Mononuclear cell (primary cell): ENCODE data around the gene ADGRF3. TPM values are rescaled to one million over a fixed set of nuclear protein-coding genes. Genes with fewer than 3 reads are reported as not detected.
"Not testable (repeated sequence)": the region's sequence is repeated elsewhere in the genome, so short reads cannot be mapped to it uniquely, and the experiment has no call there.

Experiments used
- H3K27me3 ChIP-seq: 2 replicates; pipeline ENCODE4 v1.6.0; 2011; ENCODE audit warnings: low read length, control low read depth; ENCODE audit not compliant: insufficient read depth
- H3K4me1 ChIP-seq: 2 replicates; pipeline ENCODE4 v1.5.1; 2011; ENCODE audit warnings: mild to moderate bottlenecking, low read length, control low read depth; ENCODE audit not compliant: insufficient read depth
- H3K4me3 ChIP-seq: 2 replicates; pipeline ENCODE4 v1.5.1; 2011; ENCODE audit warnings: mild to moderate bottlenecking, low read length, moderate library complexity
- H3K9me3 ChIP-seq: 2 replicates; pipeline ENCODE4 v1.5.1; 2011; ENCODE audit warnings: low read depth, mild to moderate bottlenecking, control low read depth, low read length
- total RNA-seq: library from RNA; depleted of rRNA; stranded (reverse); fragments of >200 nt; gene quantifications from one replicate; pipeline ENCODE4 v1.2.3, GENCODE V29; 2012

Gene ADGRF3
- total RNA-seq, 1 donor: 0.31 TPM

DNA sequence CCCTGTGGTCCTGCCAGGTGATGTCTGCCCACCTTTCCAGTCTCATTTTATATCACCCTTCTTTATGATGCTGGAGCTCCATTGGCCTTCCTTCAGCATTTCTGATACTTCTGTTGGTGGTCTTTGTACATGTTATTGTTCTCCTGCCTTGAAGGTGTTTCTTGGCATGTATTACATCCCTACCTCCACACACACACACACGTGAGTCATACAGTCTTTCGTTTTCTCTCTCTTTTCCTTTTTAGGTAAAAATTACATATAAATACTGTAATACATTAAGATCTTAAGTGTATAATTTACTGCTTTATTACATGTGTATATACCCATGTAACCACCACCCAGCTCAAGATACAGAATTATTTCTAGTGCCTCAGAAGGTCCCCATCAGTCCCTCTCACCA, 10.2 kb upstream of the ADGRF3 start:
- Histone ChIP-seq H3K27me3 (no peaks in the 10 kb centered on the region), H3K4me1 (peaks cover 3% of the 10 kb centered on the region)

DNA sequence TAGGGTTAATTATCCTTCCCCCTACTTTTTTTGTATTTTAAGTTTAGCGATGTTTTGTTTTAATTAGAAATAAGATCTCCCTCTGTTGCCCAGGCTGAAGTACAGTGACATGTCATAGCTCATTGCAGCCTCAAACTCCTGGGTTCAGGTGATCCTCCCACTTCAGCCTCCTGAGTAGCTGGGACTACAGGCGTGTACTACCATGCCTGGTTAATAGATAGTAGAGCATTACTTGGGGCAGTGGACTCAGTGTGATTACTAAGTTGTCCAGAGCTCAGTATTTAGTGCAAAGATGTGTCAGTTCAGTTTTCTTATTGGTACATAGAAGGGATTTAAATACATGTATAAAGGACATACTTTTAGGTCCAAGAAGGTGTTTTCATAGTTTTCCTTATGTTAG, 9.5 kb upstream of the ADGRF3 start:
- Histone ChIP-seq H3K4me1 (peaks cover 3% of the 10 kb centered on the region), H3K27me3 (no peaks in the 10 kb centered on the region), H3K9me3 (no peaks in the 10 kb centered on the region), H3K4me3 (no peak overlapping the region)

More for the DNA sequence above, 10.2 kb upstream of the ADGRF3 start:
- no peaks in the 10 kb centered on the region for H3K9me3 ChIP-seq
- H3K4me3 ChIP-seq: no peak overlapping the region

DNA sequence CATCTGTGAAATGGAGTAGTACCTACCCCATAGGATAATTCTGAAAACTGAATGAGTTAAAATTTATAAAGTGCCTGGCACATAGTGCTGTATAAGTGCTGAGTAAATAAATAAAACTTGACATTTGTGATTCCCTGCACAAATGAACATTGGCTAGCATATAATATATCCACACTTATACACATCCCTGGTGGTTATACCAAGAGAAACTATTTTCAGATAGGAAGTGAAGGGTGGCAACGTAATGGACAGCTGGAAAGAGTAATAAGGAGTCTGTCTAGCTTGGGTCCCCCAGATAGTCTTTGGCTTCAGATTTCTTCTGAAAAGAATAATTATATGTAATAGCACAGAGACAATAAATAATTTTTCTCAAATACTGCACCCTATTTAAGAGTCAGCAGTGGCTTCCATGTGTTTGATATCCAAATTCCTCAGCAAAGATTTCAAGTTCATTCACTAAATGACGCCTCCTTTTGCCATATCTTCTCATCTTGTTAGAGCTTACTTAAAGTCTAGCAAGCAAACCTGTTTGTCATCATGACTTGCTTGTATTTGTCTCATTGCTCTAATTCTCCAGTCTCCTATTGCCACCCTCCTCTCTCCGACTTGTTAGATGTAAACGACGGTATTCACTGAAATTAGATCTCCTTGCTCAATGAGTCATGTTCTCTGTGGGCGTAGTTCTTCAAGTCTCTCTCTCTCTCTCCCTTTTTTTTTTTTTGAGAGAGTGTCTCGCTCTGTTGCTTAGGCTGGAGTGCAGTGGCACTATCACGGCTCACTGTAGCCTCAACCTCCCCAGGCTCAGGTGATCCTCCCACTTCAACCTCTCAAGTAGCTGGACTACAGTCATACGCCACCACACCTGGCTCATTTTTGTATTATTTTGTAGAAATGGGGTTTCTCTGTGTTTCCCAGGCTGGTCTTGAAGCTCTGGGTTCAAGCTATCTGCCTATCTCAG, 8.7 kb upstream of the ADGRF3 start:
- no peaks in the 10 kb centered on the region for H3K9me3 ChIP-seq
- H3K27me3 ChIP-seq: no peaks in the 10 kb centered on the region
- H3K4me3 ChIP-seq: no peak overlapping the region
- H3K4me1 ChIP-seq: peaks cover 3% of the 10 kb centered on the region

DNA sequence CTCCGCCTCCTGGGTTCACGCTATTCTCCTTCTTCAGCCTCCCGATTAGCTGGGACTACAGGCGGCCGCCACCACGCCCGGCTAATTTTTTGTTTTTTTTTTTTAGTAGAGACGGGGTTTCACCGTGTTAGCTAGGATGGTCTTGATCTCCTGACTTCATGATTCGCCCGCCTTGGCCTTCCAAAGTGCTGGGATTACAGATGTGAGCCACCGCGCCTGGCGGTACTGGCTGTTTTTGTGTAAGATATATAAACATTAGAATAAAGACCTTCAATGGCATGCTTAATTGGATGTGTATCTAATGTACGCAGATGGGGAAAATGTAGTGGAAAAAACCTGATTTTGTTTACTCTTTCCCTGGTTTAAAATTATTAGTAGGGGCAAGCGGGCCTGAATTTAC, 7.9 kb upstream of the ADGRF3 start:
- H3K27me3 ChIP-seq, H3K4me1 ChIP-seq, H3K4me3 ChIP-seq, H3K9me3 ChIP-seq: not testable (repeated sequence)

- Histone ChIP-seq H3K27me3 (no peaks in the 10 kb centered on the region), H3K9me3 (no peaks in the 10 kb centered on the region), H3K4me1 (peaks cover 3% of the 10 kb centered on the region), H3K4me3 (no peak overlapping the region)
Measured at GRCh38 chr2:26352892-26353291, 6.3 kb upstream of the ADGRF3 start.

- H3K27me3 ChIP-seq: no peaks in the 10 kb centered on the region
- H3K4me3 ChIP-seq: no peak overlapping the region
- peaks cover 17% of the 10 kb centered on the region for H3K4me1 ChIP-seq
- no peaks in the 10 kb centered on the region for H3K9me3 ChIP-seq
Measured at GRCh38 chr2:26351375-26352090, 4.9 kb upstream of the ADGRF3 start.

- Histone ChIP-seq H3K9me3 (no peaks in the 10 kb centered on the region), H3K27me3 (no peaks in the 10 kb centered on the region), H3K4me3 (no peak overlapping the region), H3K4me1 (peaks cover 23% of the 10 kb centered on the region)
Measured at GRCh38 chr2:26349690-26350089, 3.1 kb upstream of the ADGRF3 start.

GRCh38 chr2:26347286-26347865, 787 bp upstream of the ADGRF3 start:
- Histone ChIP-seq H3K27me3 (no peaks in the 10 kb centered on the region), H3K4me1 (peaks cover 28% of the 10 kb centered on the region), H3K4me3 (peak overlapping the region; percentile 70), H3K9me3 (no peaks in the 10 kb centered on the region)

GRCh38 chr2:26345545-26346453, 790 bp downstream of the ADGRF3 start, which contains the start of gene SELENOI:
Gene SELENOI (plus strand): TSS chr2:26346143. CDS start chr2:26346233, 90 bp downstream.
- H3K27me3 ChIP-seq: no peaks in the 10 kb centered on the region
- peak within 1 kb of the TSS; percentile 70 for H3K4me3 ChIP-seq
- H3K9me3 ChIP-seq: no peaks in the 10 kb centered on the region
- peaks cover 28% of the 10 kb centered on the region for H3K4me1 ChIP-seq

DNA sequence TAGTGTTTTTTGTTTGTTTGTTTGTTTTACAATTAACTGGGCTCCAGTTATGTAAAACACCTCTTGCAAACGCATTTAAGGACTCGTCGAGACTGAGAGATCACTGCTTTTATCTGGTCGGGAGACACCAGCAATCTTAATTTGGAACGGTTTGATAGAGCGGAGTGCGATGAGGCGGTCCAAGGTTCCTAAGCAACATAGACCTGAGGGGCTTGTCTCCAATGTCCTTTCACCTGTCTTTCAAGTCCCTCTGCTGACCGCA, 1.4 kb downstream of the ADGRF3 start:
- Histone ChIP-seq H3K27me3 (no peaks in the 10 kb centered on the region), H3K9me3 (no peaks in the 10 kb centered on the region), H3K4me3 (peak overlapping the region; percentile 70), H3K4me1 (peaks cover 28% of the 10 kb centered on the region)

GRCh38 chr2:26344581-26345282, 1.9 kb downstream of the ADGRF3 start:
- no peaks in the 10 kb centered on the region for H3K27me3 ChIP-seq
- no peaks in the 10 kb centered on the region for H3K9me3 ChIP-seq
- H3K4me1 ChIP-seq: peaks cover 28% of the 10 kb centered on the region
- H3K4me3 ChIP-seq: peak overlapping the region; percentile 70

GRCh38 chr2:26340831-26341230, 5.8 kb downstream of the ADGRF3 start:
- Histone ChIP-seq H3K4me1 (peaks cover 14% of the 10 kb centered on the region), H3K9me3 (no peaks in the 10 kb centered on the region), H3K27me3 (no peaks in the 10 kb centered on the region), H3K4me3 (no peak overlapping the region)

DNA sequence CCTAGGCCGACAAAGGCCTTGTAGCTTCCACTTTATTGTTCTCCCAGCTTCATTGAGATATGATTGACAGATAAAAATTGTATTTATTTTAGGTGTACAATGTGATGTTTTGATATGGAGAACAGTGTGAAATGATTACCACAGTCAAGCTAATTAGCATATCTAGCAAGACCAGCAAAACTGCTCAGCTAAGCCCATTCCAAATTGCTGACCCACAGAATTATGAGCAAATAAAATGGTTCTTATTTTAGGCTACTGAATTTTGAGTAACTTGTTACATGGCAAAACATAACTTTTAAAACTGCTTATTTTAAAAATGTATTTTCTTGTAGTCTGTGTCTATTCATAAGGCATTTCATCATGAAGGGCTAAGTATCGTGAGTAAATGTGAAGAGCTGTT, 9.3 kb downstream of the ADGRF3 start:
- H3K27me3 ChIP-seq: no peaks in the 10 kb centered on the region

DNA sequence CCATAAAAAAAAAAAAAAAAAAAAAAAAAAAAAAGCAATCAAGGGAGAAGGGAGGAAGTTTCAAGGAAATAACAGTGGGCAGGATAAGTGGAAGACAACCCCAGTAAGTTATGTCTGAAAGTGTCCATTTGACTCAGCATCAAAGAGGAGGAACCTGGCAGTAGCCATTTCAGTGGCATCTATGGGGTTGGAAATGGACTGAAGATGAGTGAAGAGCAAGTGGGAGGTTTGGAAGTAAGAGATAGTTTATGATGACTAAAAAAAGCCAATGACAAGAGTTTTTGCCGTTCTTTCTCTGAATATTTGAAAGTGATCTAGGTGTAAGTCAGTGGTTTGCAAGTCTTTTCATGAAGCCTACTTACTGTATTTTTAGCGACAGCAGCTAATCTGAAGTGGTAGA, 9.9 kb downstream of the ADGRF3 start:
- H3K4me1 ChIP-seq: no peaks in the 10 kb centered on the region
- no peaks in the 10 kb centered on the region for H3K9me3 ChIP-seq
- no peaks in the 10 kb centered on the region for H3K27me3 ChIP-seq
- H3K4me3 ChIP-seq: no peak overlapping the region

More for the DNA sequence above, 9.3 kb downstream of the ADGRF3 start:
- Histone ChIP-seq H3K9me3 (no peaks in the 10 kb centered on the region), H3K4me3 (no peak overlapping the region), H3K4me1 (no peaks in the 10 kb centered on the region)
